ENCODE results near the gene ARHGEF4.

Gene ARHGEF4

DNA sequence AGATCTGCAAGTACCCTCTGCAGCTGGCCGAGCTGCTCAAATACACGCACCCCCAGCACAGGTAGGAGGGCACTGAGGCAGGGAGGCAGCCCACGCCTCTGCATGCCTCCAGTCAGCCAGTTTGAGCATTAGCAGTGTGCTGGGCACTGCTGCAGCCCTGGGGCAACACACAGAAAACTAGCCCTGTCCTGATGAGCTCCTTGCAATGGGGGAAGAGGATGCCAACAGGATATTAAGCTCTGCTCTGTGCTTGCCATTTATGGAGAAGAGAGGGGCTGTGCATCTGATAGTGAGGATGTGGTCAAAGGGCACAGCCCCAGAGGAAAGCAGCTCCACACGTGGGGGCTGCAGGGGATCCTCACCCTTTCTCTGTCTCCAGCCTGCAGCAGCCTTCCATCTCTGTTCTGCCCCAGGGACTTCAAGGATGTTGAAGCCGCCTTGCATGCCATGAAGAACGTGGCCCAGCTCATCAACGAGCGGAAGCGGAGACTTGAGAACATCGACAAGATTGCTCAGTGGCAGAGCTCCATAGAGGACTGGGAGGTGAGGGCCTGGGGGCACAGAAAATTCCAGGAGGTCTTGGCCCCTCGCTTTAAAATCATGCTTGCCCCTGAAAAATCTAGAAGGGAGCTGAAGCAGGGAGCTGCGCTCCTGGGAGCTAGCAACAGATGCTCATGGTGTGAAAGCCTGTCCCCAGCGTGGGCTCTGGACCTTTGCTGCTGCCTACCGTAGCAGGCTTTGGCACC, 204.9 kb downstream of the ARHGEF4 start:
- no peak for DNase-seq

DNA sequence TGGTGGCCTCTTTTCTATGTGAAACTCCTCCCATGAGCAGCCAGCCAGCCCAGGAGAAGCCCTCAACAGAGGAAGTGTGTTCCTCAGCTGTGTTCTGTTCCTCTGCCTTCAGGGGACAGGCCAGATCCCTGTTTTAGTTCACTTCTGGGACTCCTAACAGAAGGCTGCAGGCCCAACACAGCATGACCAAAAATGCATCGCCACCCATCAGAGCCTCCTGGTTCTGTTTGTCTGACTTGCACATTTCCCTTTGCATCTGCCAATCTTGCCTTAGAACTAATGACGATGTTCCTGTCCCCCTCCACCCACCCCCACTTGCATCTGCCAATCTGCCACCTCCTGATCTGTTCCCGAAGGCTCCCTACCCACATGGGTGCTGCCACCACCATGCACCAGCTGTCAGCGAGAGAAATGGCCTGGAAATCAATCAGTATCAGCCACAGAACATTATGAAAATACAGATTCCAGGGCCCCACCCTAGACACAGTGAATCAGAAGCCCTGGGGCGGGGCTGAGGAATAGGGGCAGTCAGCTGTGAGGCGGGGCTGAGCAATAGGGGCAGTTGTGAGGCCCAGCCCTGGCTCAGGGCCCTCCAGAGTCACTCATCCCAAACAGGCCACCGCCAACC, 205.5 kb downstream of the ARHGEF4 start:
- no peak for DNase-seq

DNA sequence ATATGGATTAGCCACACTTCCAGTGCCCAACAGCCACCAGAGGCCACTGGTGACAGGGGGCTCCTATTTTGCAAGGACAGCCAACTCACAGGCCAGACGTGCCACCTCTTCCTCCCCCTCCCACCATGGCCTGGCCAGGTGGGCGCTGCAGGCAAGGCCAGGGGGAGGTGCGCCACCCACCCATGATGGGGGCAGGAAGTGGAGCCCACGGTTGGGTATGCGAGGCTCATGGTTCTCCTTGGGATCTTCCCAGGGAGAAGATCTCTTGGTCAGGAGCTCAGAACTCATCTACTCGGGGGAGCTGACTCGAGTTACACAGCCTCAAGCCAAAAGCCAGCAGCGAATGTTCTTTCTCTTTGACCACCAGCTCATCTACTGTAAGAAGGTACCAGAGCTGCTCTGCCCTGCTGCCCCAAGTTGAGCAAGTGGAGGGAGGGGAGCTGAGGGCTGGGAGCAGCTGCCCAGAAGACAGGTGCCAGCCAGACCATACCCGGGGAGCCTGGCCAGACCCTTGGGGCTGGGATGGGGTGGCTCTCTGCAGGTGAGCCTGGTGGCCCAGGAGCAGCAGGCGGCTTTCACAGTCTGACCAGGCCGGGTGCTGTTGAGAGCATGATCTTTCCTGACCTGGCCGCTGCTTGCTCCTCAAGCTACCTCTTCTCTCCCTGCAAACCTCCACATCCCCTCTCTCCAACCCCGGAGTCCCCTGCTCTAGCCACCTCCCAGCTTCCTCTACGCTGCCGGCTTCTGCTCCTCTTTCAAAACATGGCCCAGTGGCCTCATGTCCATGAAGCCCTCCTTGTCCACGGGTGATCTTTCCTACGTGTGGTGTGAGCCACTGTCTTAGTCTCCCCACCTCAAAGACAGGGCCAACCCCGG, 206.7 kb downstream of the ARHGEF4 start:
- no peak for DNase-seq

DNA sequence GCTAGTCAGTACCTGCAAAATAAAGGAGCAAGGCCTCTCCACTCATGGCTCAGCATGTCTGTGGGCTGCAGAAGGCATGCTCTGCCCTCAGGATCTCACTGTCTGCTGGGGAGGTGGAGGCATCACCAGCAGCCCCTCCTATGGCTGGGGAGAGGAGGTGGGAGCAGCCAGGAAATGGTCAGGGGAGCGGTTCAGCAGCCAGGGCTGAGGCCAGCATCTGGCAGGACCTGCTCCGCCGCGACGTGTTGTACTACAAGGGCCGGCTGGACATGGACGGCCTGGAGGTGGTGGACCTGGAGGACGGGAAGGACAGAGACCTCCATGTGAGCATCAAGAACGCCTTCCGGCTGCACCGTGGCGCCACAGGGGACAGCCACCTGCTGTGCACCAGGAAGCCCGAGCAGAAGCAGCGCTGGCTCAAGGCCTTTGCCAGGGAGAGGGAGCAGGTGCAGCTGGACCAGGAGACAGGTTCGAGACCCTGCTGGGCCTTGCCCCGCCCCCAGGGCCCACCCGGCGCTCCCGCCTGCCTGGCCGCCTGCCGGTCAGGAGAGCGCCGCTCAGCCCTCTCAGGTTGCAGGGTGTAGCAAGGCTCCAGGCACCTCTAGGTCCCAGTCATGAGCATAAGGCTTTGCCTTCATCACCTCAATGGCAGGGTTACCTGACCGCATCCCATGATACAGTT, 207.5 kb downstream of the ARHGEF4 start:
- DNase-seq, result no peak

DNA sequence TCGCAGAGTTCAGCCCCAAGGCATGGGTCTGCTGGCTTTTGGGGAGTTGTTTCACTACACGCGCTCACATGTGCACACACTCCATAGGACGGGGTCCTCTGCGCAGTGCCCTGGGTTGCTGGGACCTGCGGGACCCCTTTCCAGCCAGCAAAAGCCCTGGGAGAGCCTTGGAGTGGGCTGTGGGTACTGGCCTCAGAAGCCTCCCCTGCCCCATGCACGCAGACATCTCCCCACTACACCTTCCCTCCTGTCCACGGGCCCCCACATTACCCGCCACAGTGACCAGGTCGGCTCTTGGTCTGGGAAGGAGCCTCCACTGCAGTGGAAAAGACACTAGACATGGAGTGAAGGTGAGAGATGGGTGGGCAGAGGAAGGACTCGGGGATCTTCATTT, 208.0 kb downstream of the ARHGEF4 start:
- no peak for DNase-seq

DNA sequence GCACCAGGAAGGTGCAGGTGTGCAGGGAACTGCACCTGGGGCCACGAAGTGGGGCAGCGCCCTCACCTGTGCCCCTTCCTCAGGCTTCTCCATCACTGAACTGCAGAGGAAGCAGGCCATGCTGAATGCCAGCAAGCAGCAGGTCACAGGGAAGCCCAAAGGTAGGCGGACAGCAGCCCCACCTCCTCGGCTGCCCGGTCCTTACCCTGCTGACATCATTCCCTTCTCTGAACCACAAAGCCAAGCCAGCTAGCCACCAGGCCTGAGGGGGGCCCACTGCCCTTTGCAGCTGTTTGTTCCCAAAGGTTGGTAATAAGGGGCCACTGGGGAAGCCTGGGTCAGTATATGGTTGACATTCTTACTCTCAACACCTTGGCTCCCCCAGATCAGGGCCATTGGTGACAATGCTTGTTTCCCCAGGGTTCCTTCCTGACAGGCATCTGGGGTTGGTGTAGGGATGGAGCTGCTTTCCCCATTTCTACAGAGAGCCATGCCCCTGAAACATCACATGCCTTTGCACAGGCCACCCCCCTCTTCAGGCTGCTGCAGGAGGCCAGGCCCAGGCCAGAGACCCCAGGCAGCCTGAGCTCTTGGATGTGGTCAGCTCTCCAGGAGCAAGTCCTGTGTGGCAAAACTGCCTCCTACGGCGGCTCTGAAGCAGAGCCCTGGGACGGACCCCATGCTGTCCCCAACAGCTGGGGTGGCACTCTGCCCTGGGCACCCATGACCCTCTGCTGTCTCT, 208.7 kb downstream of the ARHGEF4 start:
- no peak for DNase-seq

DNA sequence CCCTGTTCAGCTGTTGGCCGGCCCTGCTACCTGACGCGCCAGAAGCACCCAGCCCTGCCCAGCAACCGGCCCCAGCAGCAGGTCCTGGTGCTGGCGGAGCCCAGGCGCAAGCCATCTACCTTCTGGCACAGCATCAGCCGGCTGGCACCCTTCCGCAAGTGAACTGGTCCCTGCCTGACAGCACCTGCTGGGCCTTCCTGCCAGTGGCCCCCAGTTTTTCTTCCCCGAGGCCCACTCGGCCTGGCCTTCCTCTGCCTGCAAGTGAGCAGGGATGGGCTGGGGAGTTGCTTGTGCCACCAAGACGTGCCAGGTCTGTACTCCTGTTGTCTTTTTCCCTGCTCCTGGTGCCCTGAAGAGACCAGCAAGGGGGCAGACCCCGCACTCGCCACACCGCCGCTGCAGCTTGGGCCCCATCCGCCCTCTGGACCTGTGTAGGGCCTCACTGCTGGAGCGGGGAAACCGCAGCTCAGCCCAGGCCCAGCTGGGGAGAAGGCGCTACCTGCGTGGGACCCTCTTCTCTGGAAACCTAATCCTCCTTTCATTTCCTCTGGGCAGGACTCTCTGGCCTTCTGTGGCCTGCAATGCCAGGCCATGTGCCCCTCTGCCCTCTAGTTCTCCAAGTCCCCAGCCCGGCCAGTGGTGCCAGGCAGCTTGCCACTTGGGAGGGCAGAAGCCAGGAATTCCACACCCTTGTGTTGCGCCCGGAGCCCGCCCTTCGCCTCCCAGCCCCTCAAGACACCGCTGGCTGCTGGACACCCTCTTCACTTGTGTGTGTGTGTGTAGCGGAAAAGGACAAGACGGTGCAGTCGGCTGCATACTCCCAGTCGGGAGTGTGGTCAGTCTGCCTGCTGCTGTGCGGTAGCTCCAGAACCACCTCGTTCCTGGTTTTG, 209.6 kb downstream of the ARHGEF4 start:
- no peak for DNase-seq

DNA sequence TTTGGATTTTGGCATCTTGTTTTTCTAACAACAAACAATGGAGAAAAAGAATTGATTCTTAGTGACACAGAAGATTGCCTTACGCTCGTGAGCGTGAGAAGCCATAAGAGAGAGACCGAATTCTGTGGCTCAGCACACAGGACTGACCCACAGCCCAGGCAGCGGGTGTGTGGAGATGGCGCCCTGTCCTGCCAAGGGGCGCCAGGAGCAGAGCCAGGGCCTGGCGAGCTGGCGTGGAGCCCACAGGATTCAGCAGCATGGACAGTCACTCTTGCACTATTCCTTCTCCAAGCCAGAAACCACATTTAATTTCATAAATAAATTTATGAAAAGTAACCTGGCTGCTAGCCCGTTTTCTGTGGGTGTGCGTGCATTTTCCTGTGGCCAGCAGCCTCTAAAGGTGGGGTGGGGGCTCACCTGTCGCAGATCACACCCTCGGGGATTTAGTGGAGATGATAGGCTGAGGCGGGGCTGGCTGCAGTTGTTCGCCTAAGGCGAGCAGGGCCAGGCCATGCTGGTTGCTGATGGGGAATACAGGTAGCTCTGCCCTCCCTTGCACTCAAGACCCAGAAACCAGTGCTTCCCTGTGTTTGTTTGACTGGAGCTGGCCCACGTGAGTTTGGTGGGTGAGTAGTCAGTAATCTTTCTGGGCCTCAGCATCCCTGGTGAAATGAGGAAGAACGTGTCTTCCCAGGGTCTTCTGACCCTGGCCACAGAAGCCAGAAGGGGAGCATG, 210.4 kb downstream of the ARHGEF4 start:
- DNase-seq, result no peak

DNA sequence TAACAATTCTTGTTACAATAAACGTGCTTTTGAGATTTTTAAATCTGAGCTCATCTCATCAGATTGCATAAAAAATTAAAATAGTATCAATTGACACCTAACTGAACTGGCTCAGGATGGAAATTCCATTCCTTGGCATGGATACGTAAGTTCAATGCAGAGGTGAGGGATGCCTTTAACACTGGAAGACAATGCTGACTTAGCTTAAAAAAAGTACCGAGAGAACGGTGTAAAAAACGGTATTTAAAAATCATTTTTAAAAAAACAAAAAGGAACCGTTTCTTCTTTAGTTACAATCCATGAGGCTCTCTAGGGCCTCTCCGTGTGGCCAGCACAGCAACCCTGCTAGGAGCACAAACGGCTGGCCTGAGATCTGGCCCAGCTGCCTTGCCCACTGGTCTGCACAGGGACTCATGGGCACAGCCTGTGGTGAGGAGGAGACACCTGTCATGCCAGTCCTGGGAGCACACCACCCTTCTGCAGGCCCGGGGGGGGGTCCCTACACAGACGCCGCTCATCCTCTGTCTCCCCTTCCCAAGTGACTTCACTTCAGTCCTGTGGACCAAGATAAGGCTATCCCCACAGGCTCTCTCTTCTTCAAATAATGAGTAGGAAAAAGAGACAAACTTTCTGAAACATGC, 211.3 kb downstream of the ARHGEF4 start:
- DNase-seq, result no peak

DNA sequence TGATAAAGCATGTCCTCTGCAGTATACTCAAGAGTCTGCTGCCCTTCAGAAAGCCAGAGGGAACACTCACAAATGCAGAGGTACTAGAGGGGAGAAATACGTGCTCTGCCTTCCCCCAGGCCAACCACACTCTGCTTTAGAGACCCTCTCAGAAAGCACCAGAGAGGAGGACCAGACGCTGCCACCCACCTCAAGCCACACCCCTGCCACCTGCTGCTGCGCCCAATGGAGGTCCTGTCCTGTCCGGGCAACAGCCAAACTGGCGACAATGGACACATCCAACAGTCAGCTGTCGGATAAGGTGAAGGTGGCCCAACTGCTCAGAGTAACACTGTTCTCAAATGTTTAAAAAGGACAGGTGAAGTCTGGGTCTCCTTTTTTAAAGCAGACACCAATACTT, 211.9 kb downstream of the ARHGEF4 start:
- DNase-seq, result no peak

DNA sequence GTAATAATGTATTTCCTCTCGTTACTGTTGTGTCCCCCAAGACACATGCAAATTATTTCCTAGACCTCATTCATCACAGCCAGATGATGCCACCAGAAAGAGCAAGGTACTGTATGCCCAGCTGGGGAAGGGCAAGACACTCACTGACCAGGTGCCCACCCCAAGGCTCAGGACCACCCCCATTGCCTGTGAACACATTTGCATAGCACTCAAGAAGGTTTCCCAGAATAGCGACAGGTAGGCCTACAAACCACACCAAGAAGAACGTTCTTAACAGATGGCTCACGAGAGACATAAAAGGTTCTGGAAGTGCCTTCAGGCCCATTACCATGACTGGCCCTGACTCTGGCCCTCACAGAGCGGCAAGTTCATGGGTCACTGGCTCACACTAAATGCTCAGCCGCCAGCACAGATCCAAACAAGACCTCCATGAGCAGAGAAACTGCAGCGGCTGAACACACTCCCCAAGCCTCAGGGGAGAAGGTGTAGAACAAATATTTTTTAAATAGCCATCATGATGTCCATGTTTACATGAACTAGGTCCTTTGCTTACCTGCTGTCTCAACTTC, 212.5 kb downstream of the ARHGEF4 start:
- DNase-seq, result no peak

DNA sequence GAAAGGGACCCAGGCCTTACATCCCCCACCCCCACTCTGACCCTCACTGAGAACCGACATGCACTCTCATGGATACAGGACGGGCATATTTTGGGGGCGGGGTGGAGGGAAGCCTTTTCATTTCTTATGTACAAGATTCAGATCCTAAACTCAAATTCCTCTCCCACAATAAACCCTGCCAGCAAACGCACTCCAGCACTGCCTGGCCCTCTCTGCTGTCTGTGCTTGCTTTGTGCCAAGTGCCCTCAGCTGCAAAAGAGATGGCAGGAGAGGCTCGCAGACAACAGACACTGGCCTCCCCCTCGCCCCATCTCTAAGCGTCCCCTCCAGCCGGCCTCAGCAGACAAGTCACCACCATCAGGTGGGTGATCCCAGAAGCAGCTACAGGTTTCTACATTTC, 214.2 kb downstream of the ARHGEF4 start:
- DNase-seq, result no peak

DNA sequence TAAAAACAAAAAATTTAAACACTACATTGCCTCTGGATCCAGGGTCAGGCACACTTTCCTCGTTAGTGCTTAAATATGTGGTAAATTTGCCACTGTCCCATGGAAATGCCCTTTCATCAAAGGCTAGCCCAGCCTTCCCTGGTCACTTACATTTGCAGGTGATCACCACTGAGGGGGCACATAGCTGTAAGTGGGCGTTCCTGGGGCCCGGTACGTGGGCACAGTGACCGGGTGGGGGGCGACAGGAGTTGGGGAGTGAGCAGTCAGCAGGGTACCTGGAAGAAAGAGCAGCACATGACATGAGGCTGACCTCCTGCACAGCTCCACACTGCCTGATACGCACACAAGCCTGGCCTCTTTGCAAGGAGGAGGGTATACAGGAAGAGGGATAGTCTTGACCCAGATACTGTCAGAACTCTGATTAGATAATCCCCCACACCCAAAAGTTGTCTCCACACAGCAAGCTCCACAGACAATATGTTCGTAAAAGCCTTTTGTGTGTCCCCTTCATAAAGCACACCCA, 216.1 kb downstream of the ARHGEF4 start:
- DNase-seq, result no peak

DNA sequence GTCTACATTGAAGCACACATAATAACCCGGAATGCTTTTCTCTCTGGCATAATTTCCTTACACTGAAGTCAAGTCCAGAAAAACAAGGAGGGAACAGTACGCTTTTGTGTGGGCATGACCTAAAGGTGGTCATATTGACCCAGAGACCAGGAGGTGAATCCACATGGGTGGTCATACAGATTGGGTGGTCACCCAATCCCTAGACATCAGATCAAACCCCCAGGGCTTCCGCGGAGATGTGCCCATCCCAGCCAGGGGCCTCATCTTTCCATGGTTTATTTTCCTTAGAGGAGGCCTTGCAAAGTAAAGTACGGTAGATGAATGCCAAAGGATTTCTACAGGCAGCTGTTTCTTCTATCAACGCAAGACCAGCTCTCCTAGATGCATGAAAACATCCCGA, 217.8 kb downstream of the ARHGEF4 start:
- no peak for DNase-seq

DNA sequence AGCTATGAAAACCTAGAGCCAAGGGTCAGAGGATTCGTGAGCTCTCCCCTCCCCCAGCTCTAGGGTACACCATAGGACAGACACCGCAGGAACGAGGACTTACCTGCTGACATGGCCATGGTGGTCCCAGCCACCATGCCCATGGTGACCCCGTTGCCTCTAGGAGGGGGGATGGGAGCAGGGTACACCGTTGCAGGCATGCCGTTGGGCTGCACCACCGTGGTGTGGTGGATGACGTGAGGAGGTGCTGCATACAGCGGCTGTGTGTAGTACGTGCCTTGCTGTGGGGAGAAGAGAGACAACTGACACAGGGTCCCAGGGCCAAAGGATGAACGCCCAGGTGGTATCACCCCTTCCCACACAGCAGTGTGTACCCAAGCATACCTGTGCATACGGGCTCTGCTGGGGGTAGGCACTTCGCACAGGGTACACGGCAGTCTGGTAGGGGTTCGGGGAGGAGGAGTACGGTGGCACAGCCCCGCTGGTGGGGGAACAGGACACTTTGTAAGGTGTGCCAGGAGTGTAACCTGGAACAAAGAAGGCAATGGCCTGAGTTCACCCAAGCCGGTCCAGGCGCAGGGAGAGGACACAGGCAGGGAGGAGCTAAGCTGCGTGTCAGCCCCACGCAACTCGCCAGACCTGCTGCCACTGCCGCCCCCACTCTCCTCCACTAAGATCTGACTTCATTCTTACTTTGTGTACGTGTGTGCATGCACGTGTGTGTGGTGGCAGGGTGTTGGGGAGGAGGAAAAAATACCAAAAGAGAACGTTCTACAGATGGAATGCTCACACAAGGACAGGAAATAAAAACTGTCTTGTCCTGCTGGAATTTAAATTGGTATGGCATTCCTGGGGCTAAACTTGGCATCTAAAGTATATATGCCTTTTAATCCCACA, 218.7 kb downstream of the ARHGEF4 start:
- no peak for DNase-seq

DNA sequence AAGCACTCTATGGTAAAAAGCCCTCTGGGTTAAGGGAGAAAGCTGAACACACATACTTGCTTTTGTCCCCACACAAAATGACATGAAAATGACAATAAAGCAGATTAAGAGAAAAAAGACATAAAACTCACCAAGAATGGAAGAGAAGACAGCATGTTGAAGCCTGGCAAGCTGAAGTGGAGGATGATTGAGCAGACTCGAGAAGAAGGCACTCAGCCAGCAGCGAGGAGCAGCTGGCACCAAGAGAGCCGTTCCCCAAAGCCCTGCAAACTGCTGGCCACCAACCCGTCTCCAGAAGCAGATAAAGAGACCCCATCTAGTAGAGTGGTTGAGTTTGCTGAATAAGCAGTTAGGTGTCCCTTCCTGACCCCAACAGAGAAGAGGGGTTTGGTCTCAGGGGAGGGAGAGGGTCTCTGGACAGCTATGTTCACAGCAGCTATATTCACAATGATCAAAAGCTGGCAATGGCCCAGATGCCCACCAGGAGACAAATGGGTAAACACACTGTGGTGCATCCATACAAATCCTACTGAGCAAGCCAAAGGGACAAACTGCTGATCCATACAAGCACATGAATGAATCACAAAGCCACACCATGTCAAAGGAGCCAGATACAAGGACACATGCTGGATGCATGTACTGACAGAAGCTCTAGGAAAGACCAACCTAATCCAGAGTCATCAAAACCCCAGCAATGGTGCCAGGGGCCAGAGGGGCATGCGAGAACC, 219.7 kb downstream of the ARHGEF4 start:
- no peak for DNase-seq

DNA sequence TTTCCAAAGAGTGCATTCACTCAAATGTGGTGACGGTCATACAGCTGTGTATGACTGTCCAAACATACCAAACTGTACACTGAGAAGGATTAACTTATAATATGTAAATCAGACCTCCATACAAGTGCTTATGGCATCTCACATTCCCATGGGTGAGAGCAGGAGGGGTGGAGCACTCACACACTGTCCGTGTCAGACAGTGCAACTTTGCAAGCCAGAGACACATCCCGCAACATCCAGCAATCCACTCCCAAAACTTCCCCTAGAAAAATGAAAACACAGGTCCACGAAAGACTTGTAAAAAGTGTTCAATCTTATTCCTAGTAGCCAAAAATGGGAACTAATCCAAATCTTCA, 220.2 kb downstream of the ARHGEF4 start:
- no peak for DNase-seq

Data from NCI-H510A treated with DMSO at 0.1 percent for 48 hours (cell line).